GM13976 (cell line): ENCODE data around the gene TMEM164.
A peak's percentile ranks its signal among the peaks of the same experiment; 100 is the strongest.

Source experiments
- DNase-seq: peaks from one replicate; pipeline ENCODE4 v3.0.0; 2012; ENCODE audit warnings: low spot score
- in situ Hi-C: fragments of 300-500 bp; cut with MboI; formaldehyde crosslinking; loops from one replicate; pipeline ENCODE4 v1.12.0; 2022; ENCODE audit warnings: low sequenced_read_pairs, mixed read lengths, inconsistent platforms; ENCODE audit not compliant: unreplicated experiment
- TF ChIP-seq, protein P1 (sequence below): IDR thresholded peaks from 2 replicates; pipeline ENCODE4 v1.5.1; 2012; ENCODE audit warnings: borderline replicate concordance, mild to moderate bottlenecking; ENCODE audit not compliant: insufficient read depth; ENCODE audit errors: extremely low read depth, missing control alignments, control extremely low read depth

The TMEM164 gene

DNA sequence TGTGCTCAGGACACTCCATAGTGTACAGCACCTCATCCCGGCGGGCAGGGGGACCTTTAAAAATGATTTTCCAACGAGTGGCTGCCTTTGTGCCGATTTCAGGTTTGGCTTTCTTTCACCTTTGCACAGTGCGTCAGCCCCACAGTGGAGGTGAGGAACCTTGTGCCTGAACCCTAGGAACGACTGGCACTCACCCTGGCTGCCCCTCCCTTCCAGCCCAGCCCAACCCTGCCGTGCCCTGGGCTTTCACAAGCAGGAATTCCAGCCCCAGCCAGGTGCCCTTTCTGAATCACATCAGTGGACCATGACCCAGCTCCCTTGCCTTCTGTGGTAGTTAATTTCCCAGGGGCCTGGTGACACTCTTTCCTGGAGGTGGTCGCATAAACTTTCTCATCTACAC, 1.3 kb downstream of the TMEM164 start:
- TF ChIP-seq, protein P1, sequence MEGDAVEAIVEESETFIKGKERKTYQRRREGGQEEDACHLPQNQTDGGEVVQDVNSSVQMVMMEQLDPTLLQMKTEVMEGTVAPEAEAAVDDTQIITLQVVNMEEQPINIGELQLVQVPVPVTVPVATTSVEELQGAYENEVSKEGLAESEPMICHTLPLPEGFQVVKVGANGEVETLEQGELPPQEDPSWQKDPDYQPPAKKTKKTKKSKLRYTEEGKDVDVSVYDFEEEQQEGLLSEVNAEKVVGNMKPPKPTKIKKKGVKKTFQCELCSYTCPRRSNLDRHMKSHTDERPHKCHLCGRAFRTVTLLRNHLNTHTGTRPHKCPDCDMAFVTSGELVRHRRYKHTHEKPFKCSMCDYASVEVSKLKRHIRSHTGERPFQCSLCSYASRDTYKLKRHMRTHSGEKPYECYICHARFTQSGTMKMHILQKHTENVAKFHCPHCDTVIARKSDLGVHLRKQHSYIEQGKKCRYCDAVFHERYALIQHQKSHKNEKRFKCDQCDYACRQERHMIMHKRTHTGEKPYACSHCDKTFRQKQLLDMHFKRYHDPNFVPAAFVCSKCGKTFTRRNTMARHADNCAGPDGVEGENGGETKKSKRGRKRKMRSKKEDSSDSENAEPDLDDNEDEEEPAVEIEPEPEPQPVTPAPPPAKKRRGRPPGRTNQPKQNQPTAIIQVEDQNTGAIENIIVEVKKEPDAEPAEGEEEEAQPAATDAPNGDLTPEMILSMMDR, result no peak
- DNase-seq, result no peak
- in situ Hi-C loops, result no loop called here

DNA sequence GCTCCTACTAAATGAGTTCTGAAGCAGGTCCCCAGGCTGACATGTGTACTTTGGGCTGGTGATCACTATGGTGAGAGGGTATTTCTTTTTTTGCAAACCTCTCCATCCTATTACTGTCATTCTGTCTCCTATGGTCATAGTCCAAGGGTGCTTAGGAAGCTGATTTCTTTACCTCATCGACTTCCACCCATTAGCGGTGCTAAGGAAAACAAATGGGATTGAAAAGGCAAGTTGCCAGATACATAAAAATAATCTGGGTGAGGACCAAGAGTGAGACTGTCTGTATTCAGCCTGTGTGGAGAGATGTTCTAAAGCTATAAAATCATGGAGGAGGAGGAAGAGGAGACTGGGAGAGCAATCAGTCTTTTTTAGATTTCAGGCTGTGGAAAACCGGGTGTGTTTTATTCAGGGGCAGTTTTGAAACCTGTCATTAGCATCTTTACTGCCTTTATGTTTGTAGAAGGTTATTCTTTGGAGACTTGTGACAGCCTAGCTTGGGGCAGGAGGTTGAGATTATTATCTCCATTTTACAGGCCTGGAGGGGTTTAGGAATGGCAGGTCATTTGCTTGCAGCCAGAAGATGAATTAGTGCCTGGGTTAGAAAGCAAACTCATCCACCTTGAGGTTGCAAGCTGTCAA, 1.9 kb downstream of the TMEM164 start:
- DNase-seq, result no peak
- TF ChIP-seq, protein P1, result no peak
- in situ Hi-C loops, result no loop called here

DNA sequence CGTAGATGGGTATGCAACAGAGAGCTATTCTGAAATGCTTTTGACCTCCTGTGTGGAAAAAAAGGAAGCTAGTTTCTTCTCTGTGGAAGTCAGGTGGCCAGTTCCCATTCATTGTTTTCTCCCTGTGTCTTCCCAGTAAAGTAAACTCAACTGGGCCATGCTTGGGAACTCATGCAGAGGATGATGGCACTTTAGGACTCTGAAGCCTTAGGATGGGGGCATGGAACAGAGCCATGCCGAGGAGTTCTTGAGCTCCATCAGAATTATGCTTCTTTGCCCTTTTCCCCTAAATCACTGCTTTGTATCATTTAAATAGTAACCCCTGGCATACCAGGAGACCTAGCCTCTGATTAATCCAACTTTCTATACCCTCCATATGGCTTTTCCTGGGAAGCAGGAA, 3.2 kb downstream of the TMEM164 start:
- TF ChIP-seq, protein P1, result no peak
- no peak for DNase-seq
- in situ Hi-C loops, result no loop called here

DNA sequence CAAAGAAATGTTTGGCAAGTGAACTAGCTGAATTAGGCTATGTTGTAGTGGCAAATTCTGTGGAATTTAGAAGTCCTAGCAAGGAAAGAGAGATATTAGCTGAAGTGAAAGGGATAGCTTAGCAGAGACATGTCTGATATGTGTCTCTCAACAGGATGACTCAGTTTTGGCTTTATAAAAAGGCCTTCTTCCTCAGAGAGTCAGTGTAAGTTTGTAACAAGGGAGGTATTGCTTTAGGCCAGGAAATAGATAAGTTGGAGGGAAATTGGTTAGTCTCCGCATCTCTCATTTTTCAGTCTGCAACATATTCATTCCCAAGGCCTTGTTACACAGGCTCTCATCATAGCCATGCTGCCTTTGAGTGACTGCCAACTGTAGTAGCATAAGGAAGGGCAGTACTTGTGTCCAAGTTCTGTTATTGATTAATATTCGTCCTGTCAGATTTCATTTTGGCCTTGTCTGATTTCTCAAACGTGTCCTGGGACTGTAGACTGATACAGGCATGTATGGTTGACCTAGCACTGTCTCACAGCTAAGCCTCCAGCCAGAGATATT, 4.0 kb downstream of the TMEM164 start:
- DNase-seq, result no peak
- in situ Hi-C loops, result no loop called here

DNA sequence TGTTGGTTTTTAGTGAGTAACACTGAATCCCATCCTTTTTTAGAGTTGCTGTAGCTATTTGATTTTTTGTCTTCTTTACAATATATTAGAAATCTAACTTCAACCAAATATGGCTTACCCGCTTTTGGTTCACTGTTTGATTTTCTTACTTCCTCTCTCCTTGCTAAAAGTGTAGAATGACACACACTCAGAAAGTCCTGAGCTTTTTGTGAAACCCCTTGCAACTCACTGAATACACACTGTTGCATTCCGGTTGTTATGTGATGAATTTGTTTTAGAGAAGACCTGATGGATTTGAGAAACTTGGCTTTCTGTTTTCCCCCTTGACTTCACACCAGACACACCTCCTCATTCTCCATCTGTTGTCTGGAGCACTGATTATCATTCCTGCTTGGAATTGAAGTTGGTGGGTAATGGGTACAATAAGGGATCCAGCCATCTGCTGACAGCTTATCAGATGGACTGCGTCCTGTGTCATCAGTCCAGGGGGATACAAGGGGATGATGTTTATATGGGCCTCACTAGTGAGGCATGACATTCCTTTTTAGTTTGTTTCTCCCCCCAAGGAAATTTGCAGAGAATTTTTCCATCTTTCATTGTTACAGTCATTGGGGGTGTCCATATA, 5.2 kb downstream of the TMEM164 start:
- in situ Hi-C loops, result no loop called here

More for the DNA sequence above, 4.0 kb downstream of the TMEM164 start:
- TF ChIP-seq, protein P1, result no peak

DNA sequence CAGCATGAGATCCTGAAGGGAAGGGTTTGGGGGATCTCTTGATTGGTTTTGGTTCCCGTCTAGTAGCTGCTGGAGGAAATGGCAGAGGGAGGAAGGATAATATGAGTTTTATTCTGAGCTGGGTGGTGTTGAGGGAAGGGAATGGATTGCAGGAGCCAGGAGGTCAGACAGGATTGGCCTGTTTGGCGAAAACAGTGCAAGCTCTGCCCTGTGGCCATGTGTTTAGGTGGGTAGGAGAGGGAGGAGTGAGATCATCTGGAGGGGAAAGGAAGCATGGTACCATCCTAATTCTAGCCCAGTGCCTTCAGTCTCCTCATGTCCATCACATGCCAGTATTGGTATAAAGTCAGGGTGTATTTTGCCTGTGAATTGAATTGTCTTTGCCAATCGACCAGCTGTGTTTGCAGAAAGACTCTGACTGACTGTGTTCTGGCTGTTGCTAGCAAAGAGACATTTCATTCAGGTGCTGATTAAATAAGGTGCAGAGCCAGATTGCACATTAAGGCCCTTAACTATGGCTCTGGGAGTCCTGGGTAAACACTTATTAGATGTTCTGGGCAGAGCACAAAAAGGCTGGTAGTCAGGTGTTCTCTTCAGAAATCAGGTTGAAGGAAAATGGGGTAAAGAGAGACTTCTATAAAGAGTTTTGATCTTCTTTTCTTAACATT, 10.0 kb downstream of the TMEM164 start:
- in situ Hi-C loops, result no loop called here
- no peak for DNase-seq

More for the DNA sequence above, 5.2 kb downstream of the TMEM164 start:
- peak; percentile 23 for DNase-seq
- TF ChIP-seq, protein P1, result no peak

More for the DNA sequence above, 10.0 kb downstream of the TMEM164 start:
- TF ChIP-seq, protein P1, result no peak
